BJ (cell line): Measurements from ENCODE around the gene DAD1. TPM values are rescaled to one million over a fixed set of nuclear protein-coding genes. Genes with fewer than 3 reads are reported as not detected.
A peak's percentile ranks its signal among the peaks of the same experiment; 100 is the strongest.

Experiments used
- CTCF ChIA-PET: fragments of 350-600 bp; formaldehyde crosslinking; extraction: SDS; loops from one replicate; lab custom pipeline; 2021; ENCODE audit warnings: antibody characterized with exemption, inconsistent platforms; lab: Yijun Ruan, JAX
- POLR2A ChIA-PET: fragments of 300-600 bp; sonication (Branson Sonifier 250); formaldehyde crosslinking; extraction: SDS; loops from one replicate; lab custom pipeline; 2021; ENCODE audit warnings: antibody characterized with exemption; lab: Charles Lee
- DNase-seq: peaks from one replicate; pipeline ENCODE4 v3.0.0-alpha.2; 2011; ENCODE audit warnings: low read depth
- H3K27me3 ChIP-seq: 2 replicates; pipeline ENCODE4 v1.6.0; 2011; ENCODE audit warnings: low read length; ENCODE audit not compliant: control insufficient read depth, insufficient read depth
- H3K36me3 ChIP-seq: 2 replicates; pipeline ENCODE4 v1.5.1; 2011; ENCODE audit warnings: low read length; ENCODE audit not compliant: control insufficient read depth, insufficient read depth
- H3K4me3 ChIP-seq: 2 replicates; pipeline ENCODE4 v1.5.1; 2011; ENCODE audit warnings: low read depth, mild to moderate bottlenecking, control low read depth, low read length
- CTCF ChIP-seq: IDR thresholded peaks from 2 replicates; pipeline ENCODE4 v1.5.1; 2011; ENCODE audit warnings: low read depth, mild to moderate bottlenecking, control low read depth, inconsistent platforms, low read length, moderate library complexity; ENCODE audit not compliant: insufficient read depth
- polyA plus RNA-seq: library from polyadenylated mRNA; depleted of rRNA; stranded (reverse); fragments of >200 nt; gene quantifications from 2 replicates; pipeline ENCODE4 v1.2.3, GENCODE V29; 2011

Gene DAD1
- polyA plus RNA-seq, 1 experiment = 383 TPM

- DNase-seq = no peak
- POLR2A ChIA-PET = no interaction called here
- H3K36me3 ChIP-seq = no peaks in the 10 kb centered on the region
- H3K27me3 ChIP-seq = no peaks in the 10 kb centered on the region
- H3K4me3 ChIP-seq = no peak overlapping the region
- TF ChIP-seq CTCF = no peak; the same call in 1 of the 2 replicates
- CTCF ChIA-PET = interaction anchor here (0.8 to 3.9 kb wide), 7 partner anchors 12 to 296 kb away, joined by 3 to 23 read pairs (median 8); no protein-coding TSS in a partner anchor
Observed at GRCh38 chr14:22559041-22559440, 30.0 kb downstream of the DAD1 start.

- TF ChIP-seq CTCF = peak; percentile 26; the same call in 1 of the 2 replicates
- ChIA-PET CTCF (interaction anchor here (0.7 to 3.9 kb wide), 8 partner anchors 9 to 297 kb away, joined by 3 to 23 read pairs (median 4); no protein-coding TSS in a partner anchor), POLR2A (interaction anchor here (0.6 kb wide), 1 partner anchor 264 kb away, joined by 14 read pairs; no protein-coding TSS in a partner anchor)
- H3K4me3 ChIP-seq = no peak overlapping the region
- no peaks in the 10 kb centered on the region for H3K36me3 ChIP-seq
- no peak for DNase-seq
- no peaks in the 10 kb centered on the region for H3K27me3 ChIP-seq
Observed at GRCh38 chr14:22558221-22558913, 30.7 kb downstream of the DAD1 start.

DNA sequence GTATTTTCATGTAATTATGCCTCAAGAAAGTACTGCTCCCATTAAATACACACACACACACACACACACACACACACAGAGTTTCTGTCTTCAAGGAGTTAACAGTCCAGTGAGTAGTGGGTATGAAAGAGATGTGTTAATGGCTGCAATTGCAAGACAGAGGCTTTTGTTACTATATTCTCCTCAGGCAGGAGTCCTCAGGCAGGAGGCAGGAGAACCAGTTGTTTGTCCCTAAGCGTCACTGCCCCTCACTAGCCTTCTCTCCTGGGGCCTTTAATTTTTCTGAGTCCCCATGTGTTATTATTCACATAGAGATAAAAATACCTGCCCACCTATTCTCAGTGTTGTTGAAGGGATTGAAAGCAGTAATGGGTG lies 31.2 kb downstream of the DAD1 start:
- no peak for TF ChIP-seq CTCF
- no peak for DNase-seq
- ChIA-PET POLR2A (interaction anchor here (0.6 kb wide), 1 partner anchor 264 kb away, joined by 14 read pairs; no protein-coding TSS in a partner anchor), CTCF (interaction anchor here (0.7 to 3.9 kb wide), 8 partner anchors 9 to 341 kb away, joined by 3 to 23 read pairs (median 5); no protein-coding TSS in a partner anchor)
- H3K27me3 ChIP-seq = no peaks in the 10 kb centered on the region
- H3K4me3 ChIP-seq = no peak overlapping the region
- H3K36me3 ChIP-seq = no peaks in the 10 kb centered on the region

- no peaks in the 10 kb centered on the region for H3K27me3 ChIP-seq
- H3K36me3 ChIP-seq = no peaks in the 10 kb centered on the region
- no peak for DNase-seq
- H3K4me3 ChIP-seq = peak overlapping the region; percentile 22
- ChIA-PET POLR2A (no interaction called here), CTCF (interaction anchor here (0.6 to 3.1 kb wide), 52 partner anchors 8 to 738 kb away, joined by 3 to 36 read pairs (median 4); partner anchors contain the start of genes MMP14 and SLC7A7)
- peak; percentile 96 for TF ChIP-seq CTCF
Observed at GRCh38 chr14:22556990-22557623, 31.9 kb downstream of the DAD1 start.
